Activated T-cell treated with anti-CD3 and anti-CD28 coated beads, Interleukin-2, amount 50 U/mL, for 24 hours (primary cell): ENCODE measurements around the gene HLCS.

Source experiments
- DNase-seq: peaks from one replicate; pipeline ENCODE4 v3.0.0-alpha.2; 2020
- H3K27ac Mint-ChIP-seq: 2 replicates; pipeline ENCODE4 v1.8.0; 2020; ENCODE audit warnings: mild to moderate bottlenecking, mixed read lengths
- H3K27me3 Mint-ChIP-seq: 2 replicates; pipeline ENCODE4 v1.8.0; 2020; ENCODE audit warnings: mixed read lengths
- H3K36me3 Mint-ChIP-seq: 2 replicates; pipeline ENCODE4 v1.8.0; 2020; ENCODE audit warnings: low read depth, mixed read lengths
- H3K4me1 Mint-ChIP-seq: 2 replicates; pipeline ENCODE4 v1.8.0; 2020; ENCODE audit warnings: low read depth, mixed read lengths
- H3K4me3 Mint-ChIP-seq: 2 replicates; pipeline ENCODE4 v1.8.0; 2020; ENCODE audit warnings: mild to moderate bottlenecking, moderate library complexity, mixed read lengths
- H3K9me3 Mint-ChIP-seq: 2 replicates; pipeline ENCODE4 v1.8.0; 2020; ENCODE audit warnings: mixed read lengths

HLCS gene

GRCh38 chr21:36759348-36760083 is 207.0 kb downstream of the HLCS start:
- H3K27ac Mint-ChIP-seq: no peak overlapping the region
- H3K27me3 Mint-ChIP-seq: no peaks in the 10 kb centered on the region
- no peak overlapping the region for H3K4me3 Mint-ChIP-seq
- no peaks in the 10 kb centered on the region for H3K4me1 Mint-ChIP-seq
- DNase-seq: no peak
- peaks cover 24% of the 10 kb centered on the region for H3K36me3 Mint-ChIP-seq
- no peaks in the 10 kb centered on the region for H3K9me3 Mint-ChIP-seq

- Mint-ChIP-seq H3K9me3 (no peaks in the 10 kb centered on the region), H3K4me3 (no peak overlapping the region), H3K4me1 (no peaks in the 10 kb centered on the region), H3K27me3 (no peaks in the 10 kb centered on the region), H3K27ac (no peak overlapping the region), H3K36me3 (peaks cover 40% of the 10 kb centered on the region)
- DNase-seq: no peak
Measured at GRCh38 chr21:36757196-36757595, 209.3 kb downstream of the HLCS start.

GRCh38 chr21:36756527-36756926 is 209.9 kb downstream of the HLCS start:
- Mint-ChIP-seq H3K9me3 (no peaks in the 10 kb centered on the region), H3K36me3 (peaks cover 44% of the 10 kb centered on the region), H3K4me3 (no peak overlapping the region)

GRCh38 chr21:36754241-36754898 is 212.1 kb downstream of the HLCS start:
- Mint-ChIP-seq H3K27me3 (peaks cover 11% of the 10 kb centered on the region), H3K4me1 (no peaks in the 10 kb centered on the region), H3K27ac (no peak overlapping the region), H3K9me3 (no peaks in the 10 kb centered on the region), H3K4me3 (no peak overlapping the region), H3K36me3 (peaks cover 46% of the 10 kb centered on the region)
- no peak for DNase-seq

More at GRCh38 chr21:36756527-36756926, 209.9 kb downstream of the HLCS start:
- Mint-ChIP-seq H3K4me1 (no peaks in the 10 kb centered on the region), H3K27ac (no peak overlapping the region), H3K27me3 (no peaks in the 10 kb centered on the region)
- no peak for DNase-seq

GRCh38 chr21:36753556-36753955 is 212.9 kb downstream of the HLCS start:
- Mint-ChIP-seq H3K36me3 (peaks cover 46% of the 10 kb centered on the region), H3K4me1 (peaks cover 1% of the 10 kb centered on the region), H3K27ac (no peak overlapping the region), H3K9me3 (no peaks in the 10 kb centered on the region), H3K4me3 (no peak overlapping the region), H3K27me3 (peaks cover 19% of the 10 kb centered on the region)
- no peak for DNase-seq

GRCh38 chr21:36751383-36751782 is 215.1 kb downstream of the HLCS start:
- no peak for DNase-seq
- peaks cover 12% of the 10 kb centered on the region for H3K4me1 Mint-ChIP-seq
- H3K4me3 Mint-ChIP-seq: no peak overlapping the region
- H3K27ac Mint-ChIP-seq: no peak overlapping the region
- peaks cover 33% of the 10 kb centered on the region for H3K27me3 Mint-ChIP-seq
- H3K36me3 Mint-ChIP-seq: peaks cover 39% of the 10 kb centered on the region
- no peaks in the 10 kb centered on the region for H3K9me3 Mint-ChIP-seq

GRCh38 chr21:36750576-36750959 is 215.9 kb downstream of the HLCS start:
- no peak for DNase-seq
- no peak overlapping the region for H3K4me3 Mint-ChIP-seq
- peaks cover 12% of the 10 kb centered on the region for H3K4me1 Mint-ChIP-seq
- H3K9me3 Mint-ChIP-seq: no peaks in the 10 kb centered on the region
- H3K27me3 Mint-ChIP-seq: peaks cover 40% of the 10 kb centered on the region
- peaks cover 34% of the 10 kb centered on the region for H3K36me3 Mint-ChIP-seq
- H3K27ac Mint-ChIP-seq: no peak overlapping the region

- H3K27ac Mint-ChIP-seq: no peak overlapping the region
- H3K27me3 Mint-ChIP-seq: peaks cover 45% of the 10 kb centered on the region
- H3K9me3 Mint-ChIP-seq: no peaks in the 10 kb centered on the region
- DNase-seq: no peak
- H3K36me3 Mint-ChIP-seq: peaks cover 30% of the 10 kb centered on the region
- no peak overlapping the region for H3K4me3 Mint-ChIP-seq
- H3K4me1 Mint-ChIP-seq: peaks cover 12% of the 10 kb centered on the region
Measured at GRCh38 chr21:36749935-36750575, 216.4 kb downstream of the HLCS start.

GRCh38 chr21:36747815-36748383 is 218.6 kb downstream of the HLCS start:
- Mint-ChIP-seq H3K27ac (no peak overlapping the region), H3K4me1 (peaks cover 12% of the 10 kb centered on the region), H3K36me3 (peaks cover 15% of the 10 kb centered on the region), H3K4me3 (no peak overlapping the region), H3K27me3 (peaks cover 65% of the 10 kb centered on the region), H3K9me3 (no peaks in the 10 kb centered on the region)
- DNase-seq: peak; percentile 65

GRCh38 chr21:36747041-36747814 is 219.2 kb downstream of the HLCS start:
- H3K27ac Mint-ChIP-seq: no peak overlapping the region
- peaks cover 9% of the 10 kb centered on the region for H3K36me3 Mint-ChIP-seq
- H3K4me3 Mint-ChIP-seq: peak overlapping the region; percentile 65
- H3K4me1 Mint-ChIP-seq: peaks cover 12% of the 10 kb centered on the region
- peaks cover 65% of the 10 kb centered on the region for H3K27me3 Mint-ChIP-seq
- DNase-seq: no peak
- H3K9me3 Mint-ChIP-seq: no peaks in the 10 kb centered on the region

- Mint-ChIP-seq H3K4me1 (peaks cover 12% of the 10 kb centered on the region), H3K4me3 (no peak overlapping the region), H3K36me3 (peaks cover 2% of the 10 kb centered on the region), H3K27me3 (peaks cover 62% of the 10 kb centered on the region), H3K9me3 (no peaks in the 10 kb centered on the region), H3K27ac (no peak overlapping the region)
- DNase-seq: no peak
Measured at GRCh38 chr21:36745459-36745858, 221.0 kb downstream of the HLCS start.

- no peak overlapping the region for H3K4me3 Mint-ChIP-seq
- H3K9me3 Mint-ChIP-seq: no peaks in the 10 kb centered on the region
- H3K4me1 Mint-ChIP-seq: peaks cover 12% of the 10 kb centered on the region
- peaks cover 57% of the 10 kb centered on the region for H3K27me3 Mint-ChIP-seq
- no peak overlapping the region for H3K27ac Mint-ChIP-seq
- H3K36me3 Mint-ChIP-seq: no peaks in the 10 kb centered on the region
- DNase-seq: no peak
Measured at GRCh38 chr21:36744560-36745231, 221.8 kb downstream of the HLCS start.

GRCh38 chr21:36744190-36744559 is 222.3 kb downstream of the HLCS start:
- H3K4me1 Mint-ChIP-seq: peaks cover 12% of the 10 kb centered on the region
- H3K36me3 Mint-ChIP-seq: no peaks in the 10 kb centered on the region
- no peak overlapping the region for H3K27ac Mint-ChIP-seq
- H3K27me3 Mint-ChIP-seq: peaks cover 52% of the 10 kb centered on the region
- no peaks in the 10 kb centered on the region for H3K9me3 Mint-ChIP-seq
- no peak overlapping the region for H3K4me3 Mint-ChIP-seq
- DNase-seq: no peak

GRCh38 chr21:36743446-36743845 is 223.0 kb downstream of the HLCS start:
- DNase-seq: no peak
- peaks cover 10% of the 10 kb centered on the region for H3K4me1 Mint-ChIP-seq
- no peaks in the 10 kb centered on the region for H3K9me3 Mint-ChIP-seq
- H3K36me3 Mint-ChIP-seq: no peaks in the 10 kb centered on the region
- no peak overlapping the region for H3K27ac Mint-ChIP-seq
- H3K4me3 Mint-ChIP-seq: no peak overlapping the region
- peaks cover 49% of the 10 kb centered on the region for H3K27me3 Mint-ChIP-seq
